PC-3 (cell line): Measurements from ENCODE around the gene LPCAT2. TPM values are rescaled to one million over a fixed set of nuclear protein-coding genes. Genes with fewer than 3 reads are reported as not detected.

ENCODE experiments used
- ATAC-seq: fragments of 200-7000 bp; cut with Tn5 transposase; 2 replicates; pipeline ENCODE4 v1.9.1; 2020; ENCODE audit warnings: mild to moderate bottlenecking, moderate library complexity
- BruUV-seq: library from RNA; stranded (reverse); fragments of 400-500 nt; replicated peaks from 2 replicates; lab custom pipeline; 2021; lab: Mats Ljungman, UMichigan
- CTCF ChIA-PET: fragments of 300-600 bp; sonication (Branson Sonifier 250); formaldehyde crosslinking; loops from one replicate; lab custom pipeline; 2022; ENCODE audit warnings: antibody characterized with exemption; lab: Charles Lee
- POLR2A ChIA-PET: fragments of 300-600 bp; sonication (Branson Sonifier 250); formaldehyde crosslinking; loops from one replicate; lab custom pipeline; 2022; ENCODE audit warnings: antibody characterized with exemption; ENCODE audit not compliant: unreplicated experiment; lab: Charles Lee
- DNase-seq: peaks from one replicate; pipeline ENCODE4 v3.0.0-alpha.2; 2015
- H2AFZ ChIP-seq: fragments of 300-600 bp; sonication (generic); 2 replicates; pipeline ENCODE4 v1.6.0; 2016; ENCODE audit warnings: antibody characterized with exemption, low read length
- H3F3A ChIP-seq: fragments of 300-600 bp; sonication (generic); one replicate; pipeline ENCODE4 v1.6.0; 2017; ENCODE audit warnings: antibody characterized with exemption, low read length, control low read depth, mild to moderate bottlenecking; ENCODE audit not compliant: unreplicated experiment
- H3K27ac ChIP-seq: fragments of 300-600 bp; sonication (generic); 2 replicates; pipeline ENCODE4 v1.5.1; 2016; ENCODE audit warnings: mild to moderate bottlenecking, low read length
- H3K27me3 ChIP-seq: fragments of 300-600 bp; sonication (generic); 2 replicates; pipeline ENCODE4 v1.6.1; 2016; ENCODE audit warnings: low read length, mixed read lengths
- H3K36me3 ChIP-seq: fragments of 300-600 bp; sonication (generic); 2 replicates; pipeline ENCODE4 v1.6.1; 2016; ENCODE audit warnings: low read depth, mixed run types, low read length, mixed read lengths
- H3K4me1 ChIP-seq: fragments of 300-600 bp; sonication (generic); 2 replicates; pipeline ENCODE4 v1.5.1; 2016; ENCODE audit warnings: low read length; ENCODE audit not compliant: insufficient read depth
- H3K4me2 ChIP-seq: fragments of 300-600 bp; sonication (generic); 2 replicates; pipeline ENCODE4 v1.6.0; 2016; ENCODE audit warnings: low read length
- H3K4me3 ChIP-seq: fragments of 300-600 bp; sonication (generic); 2 replicates; pipeline ENCODE4 v1.5.1; 2016; ENCODE audit warnings: mild to moderate bottlenecking, low read length, mixed read lengths
- H3K79me2 ChIP-seq: fragments of 300-600 bp; sonication (generic); 2 replicates; pipeline ENCODE4 v1.6.1; 2017; ENCODE audit warnings: low read length, mixed read lengths
- H3K9ac ChIP-seq: fragments of 300-600 bp; sonication (generic); 2 replicates; pipeline ENCODE4 v1.6.0; 2016; ENCODE audit warnings: mild to moderate bottlenecking, low read length
- H3K9me2 ChIP-seq: fragments of 300-600 bp; sonication (generic); replicated peaks from 2 replicates; pipeline ENCODE4 v1.6.1; 2016; ENCODE audit warnings: mixed run types, low read length, mixed read lengths
- H3K9me3 ChIP-seq: fragments of 300-600 bp; sonication (generic); 2 replicates; pipeline ENCODE4 v1.6.1; 2016; ENCODE audit warnings: low read length, mixed read lengths
- H4K20me1 ChIP-seq: fragments of 300-600 bp; sonication (generic); 2 replicates; pipeline ENCODE4 v1.6.1; 2016; ENCODE audit warnings: low read length, mixed read lengths
- EZH2 ChIP-seq: fragments of 300-600 bp; sonication (generic); IDR thresholded peaks from one replicate; pipeline ENCODE4 v1.6.1; 2017; ENCODE audit warnings: antibody characterized with exemption, mild to moderate bottlenecking, low read length; ENCODE audit not compliant: unreplicated experiment
- EZH2phosphoT487 ChIP-seq: fragments of 300-600 bp; sonication (generic); IDR thresholded peaks from 2 replicates; pipeline ENCODE4 v1.6.1; 2018; ENCODE audit warnings: mild to moderate bottlenecking, antibody characterized with exemption, low read length, borderline replicate concordance
- intact Hi-C: fragments of 100-400 bp; cut with micrococcal nuclease; formaldehyde crosslinking; loops from 2 replicates; pipeline ENCODE4 v1.9.0; 2023
- total RNA-seq: library from RNA; depleted of rRNA; stranded (reverse); fragments of >200 nt; gene quantifications from 2 replicates; pipeline ENCODE4 v1.2.3, GENCODE V29; 2014
- TF ChIP-seq, protein P1 (sequence below): fragments of 300-600 bp; sonication (generic); conservative IDR thresholded peaks from 2 replicates; pipeline ENCODE4 v1.5.1; 2017; ENCODE audit warnings: antibody characterized with exemption, low read depth, mild to moderate bottlenecking, low read length

Gene LPCAT2
- total RNA-seq, 1 experiment from 2014 or later, result 8.0 TPM

- H3K9me3 ChIP-seq, result no peaks in the 10 kb centered on the region
- TF ChIP-seq, protein P1, sequence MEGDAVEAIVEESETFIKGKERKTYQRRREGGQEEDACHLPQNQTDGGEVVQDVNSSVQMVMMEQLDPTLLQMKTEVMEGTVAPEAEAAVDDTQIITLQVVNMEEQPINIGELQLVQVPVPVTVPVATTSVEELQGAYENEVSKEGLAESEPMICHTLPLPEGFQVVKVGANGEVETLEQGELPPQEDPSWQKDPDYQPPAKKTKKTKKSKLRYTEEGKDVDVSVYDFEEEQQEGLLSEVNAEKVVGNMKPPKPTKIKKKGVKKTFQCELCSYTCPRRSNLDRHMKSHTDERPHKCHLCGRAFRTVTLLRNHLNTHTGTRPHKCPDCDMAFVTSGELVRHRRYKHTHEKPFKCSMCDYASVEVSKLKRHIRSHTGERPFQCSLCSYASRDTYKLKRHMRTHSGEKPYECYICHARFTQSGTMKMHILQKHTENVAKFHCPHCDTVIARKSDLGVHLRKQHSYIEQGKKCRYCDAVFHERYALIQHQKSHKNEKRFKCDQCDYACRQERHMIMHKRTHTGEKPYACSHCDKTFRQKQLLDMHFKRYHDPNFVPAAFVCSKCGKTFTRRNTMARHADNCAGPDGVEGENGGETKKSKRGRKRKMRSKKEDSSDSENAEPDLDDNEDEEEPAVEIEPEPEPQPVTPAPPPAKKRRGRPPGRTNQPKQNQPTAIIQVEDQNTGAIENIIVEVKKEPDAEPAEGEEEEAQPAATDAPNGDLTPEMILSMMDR, result no peak
- TF ChIP-seq EZH2 (no peak), EZH2phosphoT487 (no peak)
- POLR2A ChIA-PET, result no interaction called here
- intact Hi-C loops, result no loop called here
- no peaks in the 10 kb centered on the region for H3K4me1 ChIP-seq
- no peak within 1 kb of the TSS for H3K9ac ChIP-seq
- CTCF ChIA-PET, result no interaction called here
- H3K27ac ChIP-seq, result no peak within 1 kb of the TSS
- H2AFZ ChIP-seq, result no peak within 1 kb of the TSS
- no peak for DNase-seq
- no TSS peak for BruUV-seq
- no peak within 1 kb of the TSS for H3K4me3 ChIP-seq
- no peaks in the 10 kb centered on the region for H3K79me2 ChIP-seq
- no peak for ATAC-seq
- no peaks in the 10 kb centered on the region for H3F3A ChIP-seq
- no peaks in the 10 kb centered on the region for H4K20me1 ChIP-seq
- H3K27me3 ChIP-seq, result no peaks in the 10 kb centered on the region
- no peaks in the 10 kb centered on the region for H3K9me2 ChIP-seq
- H3K36me3 ChIP-seq, result no peaks in the 10 kb centered on the region
- H3K4me2 ChIP-seq, result no peak within 1 kb of the TSS; the same call in 1 of the 2 replicates
These were observed 29.9 kb upstream of the LPCAT2 start, which contains the start of gene MMP2 for GRCh38 chr16:55478827-55479429. TSS of gene MMP2 (plus strand) at chr16:55479198. CDS start at chr16:55479480, 282 bp downstream.

GRCh38 chr16:55479430-55480140 lies 29.3 kb upstream of the LPCAT2 start:
- BruUV-seq, result no TSS peak
- no peak overlapping the region; the same call in 1 of the 2 replicates for H3K4me2 ChIP-seq
- no peaks in the 10 kb centered on the region for H3K4me1 ChIP-seq
- no peaks in the 10 kb centered on the region for H3K9me2 ChIP-seq
- ChIA-PET CTCF (no interaction called here), POLR2A (no interaction called here)
- H2AFZ ChIP-seq, result no peak overlapping the region
- no peaks in the 10 kb centered on the region for H3K36me3 ChIP-seq
- H3K9ac ChIP-seq, result no peak overlapping the region
- no peaks in the 10 kb centered on the region for H3F3A ChIP-seq
- no peaks in the 10 kb centered on the region for H3K27me3 ChIP-seq
- no peaks in the 10 kb centered on the region for H3K9me3 ChIP-seq
- H3K79me2 ChIP-seq, result no peaks in the 10 kb centered on the region
- ATAC-seq (no peak), DNase-seq (no peak)
- H4K20me1 ChIP-seq, result no peaks in the 10 kb centered on the region
- H3K4me3 ChIP-seq, result no peak overlapping the region
- H3K27ac ChIP-seq, result no peak overlapping the region
- TF ChIP-seq, protein P1, result no peak
- TF ChIP-seq EZH2 (no peak), EZH2phosphoT487 (no peak)
- intact Hi-C loops, result no loop called here

DNA sequence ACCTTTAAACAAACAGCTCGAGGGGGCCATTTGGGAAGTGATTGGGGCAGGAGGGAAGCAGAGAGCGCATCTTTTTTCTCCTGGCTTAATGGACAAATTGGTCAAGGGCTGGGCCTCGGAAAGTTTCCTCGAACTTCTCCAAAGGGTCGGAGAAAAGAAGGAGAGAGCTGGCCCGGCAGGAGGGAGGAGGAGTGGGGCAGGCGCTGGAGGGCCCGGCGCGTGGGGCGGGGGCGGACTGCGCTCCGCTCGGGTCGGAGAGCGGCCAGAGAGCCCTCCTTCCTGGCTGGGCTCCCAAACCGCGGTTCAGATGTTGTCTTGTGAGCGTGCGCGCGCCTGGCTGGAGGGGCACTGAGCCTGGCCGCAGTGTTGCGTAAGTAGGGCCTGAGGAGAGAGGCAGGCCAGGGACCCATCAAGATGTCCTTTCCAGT lies 28.6 kb upstream of the LPCAT2 start:
- H3K9me2 ChIP-seq, result no peaks in the 10 kb centered on the region
- H4K20me1 ChIP-seq, result no peaks in the 10 kb centered on the region
- H3K27ac ChIP-seq, result no peak overlapping the region
- no peak overlapping the region; the same call in 1 of the 2 replicates for H3K4me2 ChIP-seq
- H3K4me1 ChIP-seq, result no peaks in the 10 kb centered on the region
- no peaks in the 10 kb centered on the region for H3K27me3 ChIP-seq
- no peaks in the 10 kb centered on the region for H3K79me2 ChIP-seq
- no peak overlapping the region for H3K4me3 ChIP-seq
- peak; percentile 4 for DNase-seq
- H3F3A ChIP-seq, result no peaks in the 10 kb centered on the region
- no peaks in the 10 kb centered on the region for H3K9me3 ChIP-seq
- H2AFZ ChIP-seq, result no peak overlapping the region
- no peaks in the 10 kb centered on the region for H3K36me3 ChIP-seq
- CTCF ChIA-PET, result no interaction called here
- no peak for ATAC-seq
- POLR2A ChIA-PET, result no interaction called here
- TF ChIP-seq EZH2phosphoT487, result no peak
- TF ChIP-seq EZH2, result no peak
- TF ChIP-seq, protein P1, result no peak
- BruUV-seq, result no TSS peak
- intact Hi-C loops, result no loop called here
- H3K9ac ChIP-seq, result no peak overlapping the region
